Neural cell (in vitro differentiated cells): ENCODE data around the gene STEAP1B.

Experiments
- CTCF ChIP-seq: fragments of 450-650 bp; IDR thresholded peaks from 2 replicates; pipeline ENCODE4 v1.5.1; 2014; ENCODE audit warnings: antibody characterized with exemption, mild to moderate bottlenecking, moderate library complexity; ENCODE audit not compliant: poor library complexity, severe bottlenecking
- EP300 ChIP-seq: fragments of 450-650 bp; conservative IDR thresholded peaks from 2 replicates; pipeline ENCODE4 v1.6.1; 2014; ENCODE audit warnings: antibody characterized with exemption, mild to moderate bottlenecking, moderate library complexity; ENCODE audit not compliant: poor library complexity, severe bottlenecking
- POLR2AphosphoS5 ChIP-seq: IDR thresholded peaks from 2 replicates; pipeline ENCODE4 v1.6.1; 2012
- TAF1 ChIP-seq: IDR thresholded peaks from 2 replicates; pipeline ENCODE4 v1.6.1; 2012; ENCODE audit warnings: low read depth

GRCh38 chr7:22387583-22387982 is 112.4 kb downstream of the STEAP1B start:
- no peak for TF ChIP-seq CTCF
- no peak for TF ChIP-seq POLR2AphosphoS5
- no peak for TF ChIP-seq TAF1
- TF ChIP-seq EP300, result no peak
